GM23248 (cell line): Measurements from ENCODE around the gene C11orf98. TPM values are rescaled to one million over a fixed set of nuclear protein-coding genes. Genes with fewer than 3 reads are reported as not detected.
A peak's percentile ranks its signal among the peaks of the same experiment; 100 is the strongest.
"Not testable (repeated sequence)": the region's sequence is repeated elsewhere in the genome, so short reads cannot be mapped to it uniquely, and the experiment has no call there.

ENCODE experiments used
- DNase-seq: peaks from one replicate; pipeline ENCODE4 v3.0.0-alpha.2; 2015
- H2AFZ ChIP-seq: fragments of 200-600 bp; sonication (generic); 2 replicates; pipeline ENCODE4 v1.6.1; 2016; ENCODE audit warnings: antibody characterized with exemption
- H3F3A ChIP-seq: fragments of 200-600 bp; sonication (generic); 2 replicates; pipeline ENCODE4 v1.6.1; 2016; ENCODE audit warnings: mild to moderate bottlenecking, antibody characterized with exemption, mixed run types; ENCODE audit not compliant: insufficient read depth
- H3K27ac ChIP-seq: fragments of 200-600 bp; sonication (generic); 2 replicates; pipeline ENCODE4 v1.5.1; 2016; ENCODE audit warnings: mild to moderate bottlenecking
- H3K27me3 ChIP-seq: fragments of 200-600 bp; sonication (generic); replicated peaks from 2 replicates; pipeline ENCODE4 v1.6.1; 2016; ENCODE audit warnings: mild to moderate bottlenecking; ENCODE audit not compliant: insufficient read depth
- H3K36me3 ChIP-seq: fragments of 200-600 bp; sonication (generic); 2 replicates; pipeline ENCODE4 v1.6.1; 2016; ENCODE audit warnings: low read depth, mild to moderate bottlenecking
- H3K4me1 ChIP-seq: fragments of 200-600 bp; sonication (generic); 2 replicates; pipeline ENCODE4 v1.6.1; 2016; ENCODE audit warnings: mild to moderate bottlenecking; ENCODE audit not compliant: insufficient read depth
- H3K4me2 ChIP-seq: fragments of 200-600 bp; sonication (generic); one replicate; pipeline ENCODE4 v1.6.1; 2016; ENCODE audit warnings: mild to moderate bottlenecking; ENCODE audit not compliant: unreplicated experiment
- H3K4me3 ChIP-seq: fragments of 200-600 bp; sonication (generic); 2 replicates; pipeline ENCODE4 v1.5.1; 2016; ENCODE audit warnings: mild to moderate bottlenecking
- H3K79me2 ChIP-seq: fragments of 200-600 bp; sonication (generic); 2 replicates; pipeline ENCODE4 v1.6.1; 2016; ENCODE audit warnings: mild to moderate bottlenecking; ENCODE audit not compliant: insufficient read depth
- H3K9ac ChIP-seq: fragments of 200-600 bp; sonication (generic); 2 replicates; pipeline ENCODE4 v1.6.1; 2016; ENCODE audit warnings: mild to moderate bottlenecking
- H3K9me2 ChIP-seq: fragments of 200-600 bp; sonication (generic); 2 replicates; pipeline ENCODE4 v1.6.1; 2016; ENCODE audit warnings: mixed run types, mild to moderate bottlenecking, moderate library complexity; ENCODE audit not compliant: insufficient read depth
- H3K9me3 ChIP-seq: fragments of 200-600 bp; sonication (generic); one replicate; pipeline ENCODE4 v1.6.1; 2017; ENCODE audit warnings: low read depth
- H4K20me1 ChIP-seq: fragments of 200-600 bp; sonication (generic); 2 replicates; pipeline ENCODE4 v1.6.0; 2016; ENCODE audit not compliant: insufficient read depth
- EZH2 ChIP-seq: fragments of 200-600 bp; sonication (generic); IDR thresholded peaks from 2 replicates; pipeline ENCODE4 v1.6.1; 2018; ENCODE audit warnings: antibody characterized with exemption, mild to moderate bottlenecking; ENCODE audit not compliant: insufficient read depth, poor library complexity, severe bottlenecking
- EZH2phosphoT487 ChIP-seq: fragments of 200-600 bp; sonication (generic); IDR thresholded peaks from 2 replicates; pipeline ENCODE4 v1.6.1; 2018; ENCODE audit warnings: antibody characterized with exemption, moderate library complexity, mild to moderate bottlenecking, low read depth; ENCODE audit not compliant: insufficient read depth
- WGBS, 2 experiments: methylation state at CpG; one replicate each; pipeline ENCODE4 v1.1.6; 2015 to 2017; ENCODE audit warnings: low lambda C conversion rate in 2 of 2, low coverage in 1 of 2; ENCODE audit errors: missing lambda C conversion rate in 2 of 2; 5-methylcytosine and 5-hydroxymethylcytosine counted together
- in situ Hi-C: fragments of 300-500 bp; cut with MboI; formaldehyde crosslinking; loops from 2 replicates; pipeline ENCODE4 v1.15.0; 2020
- polyA plus RNA-seq: library from polyadenylated mRNA; unstranded; fragments of >200 nt; fragmentation: Nextera tagmentation; extraction: Ambion mirVana; gene quantifications from 2 replicates; pipeline ENCODE4 v1.2.1, GENCODE V29; 2016
- total RNA-seq: library from RNA; depleted of rRNA; stranded (reverse); fragments of >200 nt; shearing (Covaris generic); gene quantifications from 2 replicates; pipeline ENCODE4 v1.2.3, GENCODE V29; 2014

C11orf98 gene
- total and polyA plus RNA-seq, 2 experiments from 2014 or later = 24.2 to 76.8 TPM

DNA sequence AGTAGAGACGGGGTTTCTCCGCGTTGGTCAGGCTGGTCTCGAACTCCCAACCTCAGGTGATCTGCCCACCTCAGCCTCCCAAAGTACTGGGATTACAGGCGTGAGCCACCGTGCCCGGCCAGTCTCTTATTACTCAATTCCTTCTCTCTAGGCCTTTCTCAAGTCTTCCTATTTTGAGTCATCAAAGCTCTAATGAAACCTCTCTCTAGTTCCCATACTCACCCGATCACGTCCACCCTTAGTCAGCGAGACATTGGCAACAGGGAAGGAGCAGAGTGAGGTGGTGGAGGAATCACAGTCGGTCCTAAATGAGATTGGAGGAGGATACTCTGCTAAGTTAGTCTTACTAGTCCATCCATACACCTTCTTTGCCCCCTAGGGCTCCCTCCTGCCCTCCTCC lies 37.2 kb upstream of the C11orf98 start:
- H3K79me2 ChIP-seq = peaks cover 28% of the 10 kb centered on the region; the same call in 1 of the 2 replicates
- H3K9ac ChIP-seq = no peak overlapping the region
- DNase-seq = no peak
- H3K9me3 ChIP-seq = no peaks in the 10 kb centered on the region
- WGBS, 2 experiments = 94 to 95% methylated on average over 11 of the region's 11 CpGs
- H3K4me3 ChIP-seq = no peak overlapping the region
- H3K9me2 ChIP-seq = no peaks in the 10 kb centered on the region
- H4K20me1 ChIP-seq = no peaks in the 10 kb centered on the region
- H2AFZ ChIP-seq = no peak overlapping the region
- TF ChIP-seq EZH2 = no peak
- TF ChIP-seq EZH2phosphoT487 = no peak
- no peaks in the 10 kb centered on the region for H3K27me3 ChIP-seq
- no peak overlapping the region for H3K27ac ChIP-seq
- H3F3A ChIP-seq = peaks cover 13% of the 10 kb centered on the region; the same call in 1 of the 2 replicates
- H3K4me2 ChIP-seq = no peak overlapping the region
- peaks cover 12% of the 10 kb centered on the region for H3K4me1 ChIP-seq
- H3K36me3 ChIP-seq = 0 out of 2 replicates have a peak, but pooled peaks cover 9% of the 10 kb centered on the region
- in situ Hi-C loops = no loop called here

DNA sequence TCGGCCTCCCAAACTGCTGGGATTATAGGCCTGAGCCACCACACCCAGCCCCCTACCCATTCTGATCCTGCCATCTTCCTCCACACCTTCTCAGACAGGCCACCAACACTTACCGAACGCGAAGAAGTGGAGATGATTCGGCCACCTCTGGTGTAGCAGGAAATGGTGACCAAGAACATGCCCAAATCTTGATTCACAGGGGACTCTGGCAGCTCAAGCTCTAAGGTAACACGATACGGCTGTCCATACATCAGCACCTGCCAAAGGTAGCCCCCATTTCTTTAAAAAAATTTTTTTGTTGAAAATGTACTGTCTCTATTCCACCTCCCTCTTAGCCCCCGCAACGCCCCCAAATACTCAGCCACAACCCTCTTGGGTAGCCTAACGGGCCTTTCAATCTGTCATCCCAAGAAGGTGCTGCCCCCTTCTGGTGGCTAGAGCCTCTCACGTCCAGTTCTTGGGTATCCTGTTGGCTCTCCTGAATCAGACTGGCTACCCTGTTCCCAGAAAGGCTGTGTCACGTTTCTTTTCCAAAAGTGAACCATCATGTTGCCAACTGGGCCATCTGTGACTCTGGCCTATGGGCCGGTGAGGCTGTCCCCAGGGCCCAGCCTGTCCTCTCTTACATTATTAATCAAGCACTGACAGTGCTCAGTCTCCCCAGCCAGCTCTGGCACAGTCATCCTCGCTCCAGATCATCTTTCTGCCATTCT lies 29.6 kb upstream of the C11orf98 start:
- Histone ChIP-seq H3K27ac (peak overlapping the region; percentile 32), H3F3A (peaks cover 19% of the 10 kb centered on the region; the same call in 1 of the 2 replicates), H3K9me2 (no peaks in the 10 kb centered on the region), H2AFZ (no peak overlapping the region), H3K9ac (no peak overlapping the region; the same call in 1 of the 2 replicates), H3K9me3 (no peaks in the 10 kb centered on the region), H4K20me1 (no peaks in the 10 kb centered on the region), H3K4me1 (peaks cover 17% of the 10 kb centered on the region), H3K36me3 (peaks cover 8% of the 10 kb centered on the region; the same call in 1 of the 2 replicates), H3K79me2 (no peaks in the 10 kb centered on the region), H3K4me2 (no peak overlapping the region), H3K4me3 (no peak overlapping the region), H3K27me3 (no peaks in the 10 kb centered on the region)
- peak; percentile 89 for DNase-seq
- 42 to 47% methylated on average over 14 of the region's 14 CpGs for WGBS, 2 experiments
- TF ChIP-seq EZH2phosphoT487 = no peak
- no peak for TF ChIP-seq EZH2
- in situ Hi-C loops = loop anchor here (25.0 kb wide), 1 partner anchor 307 kb away; no protein-coding TSS in a partner anchor

DNA sequence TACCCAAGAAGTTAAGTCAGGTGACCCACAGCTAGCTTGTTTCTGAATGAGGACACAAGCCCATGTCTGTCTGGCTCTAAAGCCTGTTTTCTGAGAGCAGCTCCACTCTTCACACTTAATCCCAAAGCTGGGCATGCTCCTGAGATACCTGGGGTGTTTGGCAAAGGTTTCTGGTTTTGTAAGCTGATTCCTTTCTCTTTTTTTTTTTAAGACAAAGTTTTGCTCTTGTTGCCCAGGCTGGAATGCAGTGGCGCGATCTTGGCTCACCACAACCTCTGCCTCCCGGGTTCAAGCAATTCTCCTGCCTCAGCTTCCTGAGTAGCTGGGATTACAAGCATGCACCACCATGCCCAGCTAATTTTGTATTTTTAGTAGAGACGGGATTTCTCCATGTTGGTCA lies 28.6 kb upstream of the C11orf98 start:
- not testable (repeated sequence) for H3K9me3 ChIP-seq, H3K4me2 ChIP-seq, H4K20me1 ChIP-seq, DNase-seq, H3K79me2 ChIP-seq, H3K4me3 ChIP-seq, H3K9me2 ChIP-seq, H3K27me3 ChIP-seq, H3K9ac ChIP-seq, H3K27ac ChIP-seq, H3K36me3 ChIP-seq, H2AFZ ChIP-seq
- in situ Hi-C loops = loop anchor here (25.0 kb wide), 1 partner anchor 306 kb away; no protein-coding TSS in a partner anchor
- 90 to 100% methylated on average over 1 to 4 of the region's 4 CpGs for WGBS, 2 experiments
- H3K4me1 ChIP-seq = peaks cover 26% of the 10 kb centered on the region
- H3F3A ChIP-seq = peaks cover 23% of the 10 kb centered on the region; the same call in 1 of the 2 replicates

DNA sequence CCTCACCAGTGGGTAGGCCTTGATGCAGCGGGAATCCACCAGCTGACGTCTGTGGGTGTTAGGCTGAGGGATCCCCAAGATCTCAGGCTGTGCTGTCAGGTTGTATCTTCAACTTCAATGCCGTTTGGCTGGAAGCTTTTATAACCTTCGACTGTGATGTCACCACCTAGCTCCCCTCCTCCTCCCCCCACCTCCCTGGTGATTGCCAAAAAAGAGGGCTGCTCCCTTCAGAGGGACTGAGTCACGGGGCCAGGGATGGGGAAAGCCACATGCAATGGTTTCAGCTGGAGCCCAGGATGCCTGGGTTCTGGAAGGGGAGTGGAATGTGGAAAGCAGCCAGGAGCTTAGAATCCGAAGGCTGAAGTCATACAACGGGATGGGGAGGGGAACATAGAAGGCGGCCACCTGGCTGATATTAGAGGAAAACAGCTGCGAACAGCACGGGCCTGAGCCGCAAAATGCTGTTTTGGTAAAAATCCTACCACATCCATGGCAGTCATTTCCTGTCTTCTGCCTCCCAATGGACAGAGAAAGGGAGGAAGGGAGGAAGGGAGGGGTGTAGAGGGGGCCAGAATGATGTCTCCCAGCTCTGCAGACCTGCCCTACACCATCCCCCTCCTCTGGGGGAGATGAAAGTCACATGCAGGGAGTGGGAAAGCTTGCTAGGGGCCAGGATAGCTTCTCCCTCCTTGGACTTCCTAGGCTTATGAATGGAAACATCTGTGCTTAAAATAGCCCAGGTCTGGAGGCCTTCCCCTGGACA lies 24.6 kb upstream of the C11orf98 start, which contains the start of gene LRRN4CL:
Gene LRRN4CL, minus strand, starts transcription at position 110 of the 763 bp plus-strand sequence. CDS start 1,022 bp downstream, outside the sequence.
- peak within 1 kb of the TSS; percentile 65 for H3K9ac ChIP-seq
- in situ Hi-C loops = loop anchor here (25.0 kb wide), 1 partner anchor 302 kb away; no protein-coding TSS in a partner anchor

More for the DNA sequence above, 24.6 kb upstream of the C11orf98 start, which contains the start of gene LRRN4CL:
- peak; percentile 94 for DNase-seq
- 1 to 3% methylated on average over 11 of the region's 11 CpGs for WGBS, 2 experiments
- H3K4me2 ChIP-seq = peak within 1 kb of the TSS; percentile 65
- no peaks in the 10 kb centered on the region for H3K9me3 ChIP-seq
- peaks cover 26% of the 10 kb centered on the region for H3K4me1 ChIP-seq
- no peaks in the 10 kb centered on the region for H3K9me2 ChIP-seq
- no peaks in the 10 kb centered on the region for H3K79me2 ChIP-seq
- no peaks in the 10 kb centered on the region for H3K27me3 ChIP-seq
- TF ChIP-seq EZH2 (no peak), EZH2phosphoT487 (no peak)
- peak within 1 kb of the TSS; percentile 60 for H2AFZ ChIP-seq
- H3K36me3 ChIP-seq = peaks cover 8% of the 10 kb centered on the region; the same call in 1 of the 2 replicates
- H3K27ac ChIP-seq = peak within 1 kb of the TSS; percentile 68
- no peaks in the 10 kb centered on the region for H4K20me1 ChIP-seq
- H3K4me3 ChIP-seq = peak within 1 kb of the TSS; percentile 57
- H3F3A ChIP-seq = peaks cover 23% of the 10 kb centered on the region; the same call in 1 of the 2 replicates
